HEK293 (cell line): Measurements from ENCODE around the gene RPS14.

Source experiments
- EGR2 ChIP-seq: fragments of 450-650 bp; formaldehyde crosslinking; IDR thresholded peaks from 2 replicates; pipeline ENCODE4 v1.5.1; 2016; ENCODE audit warnings: low read depth, missing biosample characterization, missing genetic modification characterization
- FEZF1 ChIP-seq: fragments of 450-650 bp; formaldehyde crosslinking; IDR thresholded peaks from 2 replicates; pipeline ENCODE4 v1.5.1; 2016; ENCODE audit warnings: missing biosample characterization, missing genetic modification characterization
- KLF8 ChIP-seq: fragments of 450-650 bp; formaldehyde crosslinking; IDR thresholded peaks from 2 replicates; pipeline ENCODE4 v1.5.1; 2016; ENCODE audit warnings: missing biosample characterization, missing genetic modification characterization
- REPIN1 ChIP-seq: fragments of 450-650 bp; formaldehyde crosslinking; IDR thresholded peaks from 2 replicates; pipeline ENCODE4 v1.5.1; 2017; ENCODE audit warnings: missing biosample characterization, missing genetic modification characterization, low read depth
- REST ChIP-seq: fragments of 450-650 bp; formaldehyde crosslinking; IDR thresholded peaks from 2 replicates; pipeline ENCODE4 v1.5.1; 2016; ENCODE audit warnings: missing biosample characterization, missing genetic modification characterization
- ZBTB10 ChIP-seq: fragments of 450-650 bp; formaldehyde crosslinking; IDR thresholded peaks from 2 replicates; pipeline ENCODE4 v1.5.1; 2016; ENCODE audit warnings: missing biosample characterization, missing genetic modification characterization
- ZBTB48 ChIP-seq: fragments of 450-650 bp; formaldehyde crosslinking; IDR thresholded peaks from 2 replicates; pipeline ENCODE4 v1.5.1; 2016; ENCODE audit warnings: missing biosample characterization, missing genetic modification characterization
- ZBTB49 ChIP-seq: fragments of 450-650 bp; formaldehyde crosslinking; IDR thresholded peaks from 2 replicates; pipeline ENCODE4 v1.5.1; 2016; ENCODE audit warnings: missing biosample characterization, missing genetic modification characterization, low read depth
- ZFP37 ChIP-seq: fragments of 450-650 bp; formaldehyde crosslinking; IDR thresholded peaks from 2 replicates; pipeline ENCODE4 v1.5.1; 2016; ENCODE audit warnings: missing biosample characterization, missing genetic modification characterization
- ZNF16 ChIP-seq: fragments of 450-650 bp; formaldehyde crosslinking; IDR thresholded peaks from 2 replicates; pipeline ENCODE4 v1.5.1; 2016; ENCODE audit warnings: low read depth, missing biosample characterization, missing genetic modification characterization
- ZNF23 ChIP-seq: fragments of 450-650 bp; formaldehyde crosslinking; IDR thresholded peaks from 2 replicates; pipeline ENCODE4 v1.5.1; 2016; ENCODE audit warnings: missing biosample characterization, missing genetic modification characterization, borderline replicate concordance
- ZNF239 ChIP-seq: fragments of 450-650 bp; formaldehyde crosslinking; IDR thresholded peaks from 2 replicates; pipeline ENCODE4 v1.5.1; 2016; ENCODE audit warnings: missing biosample characterization, missing genetic modification characterization
- ZNF248 ChIP-seq: fragments of 450-650 bp; formaldehyde crosslinking; IDR thresholded peaks from 2 replicates; pipeline ENCODE4 v1.5.1; 2017; ENCODE audit warnings: missing biosample characterization, missing genetic modification characterization
- ZNF274 ChIP-seq, 2 experiments: fragments of 200-500 bp in 1 of 2; fragments of 450-650 bp in 1 of 2; sonication (Bioruptor generic) in 1 of 2; formaldehyde crosslinking in 1 of 2; IDR thresholded peaks; 2 replicates each; pipeline versions ENCODE4 v1.5.1 to v1.6.1; 2014 to 2016; ENCODE audit warnings: borderline replicate concordance in 1 of 2, inconsistent platforms in 1 of 2, low read length in 1 of 2, missing biosample characterization in 1 of 2, missing genetic modification characterization in 1 of 2
- ZNF324 ChIP-seq: fragments of 450-650 bp; formaldehyde crosslinking; IDR thresholded peaks from 2 replicates; pipeline ENCODE4 v1.5.1; 2016; ENCODE audit warnings: missing biosample characterization, missing genetic modification characterization
- ZNF354C ChIP-seq: fragments of 450-650 bp; formaldehyde crosslinking; IDR thresholded peaks from 2 replicates; pipeline ENCODE4 v1.5.1; 2016; ENCODE audit warnings: missing biosample characterization, missing genetic modification characterization, low read depth, borderline replicate concordance
- ZNF37A ChIP-seq: fragments of 450-650 bp; IDR thresholded peaks from 2 replicates; pipeline ENCODE4 v1.5.1; 2018; ENCODE audit warnings: missing biosample characterization, missing genetic modification characterization
- ZNF391 ChIP-seq: fragments of 450-650 bp; formaldehyde crosslinking; IDR thresholded peaks from 2 replicates; pipeline ENCODE4 v1.5.1; 2016; ENCODE audit warnings: low read depth, missing biosample characterization, missing genetic modification characterization, borderline replicate concordance
- ZNF426 ChIP-seq: fragments of 450-650 bp; formaldehyde crosslinking; IDR thresholded peaks from 2 replicates; pipeline ENCODE4 v1.5.1; 2017; ENCODE audit warnings: missing biosample characterization, missing genetic modification characterization, mild to moderate bottlenecking, inconsistent platforms, moderate library complexity
- ZNF521 ChIP-seq: fragments of 450-650 bp; formaldehyde crosslinking; IDR thresholded peaks from 2 replicates; pipeline ENCODE4 v1.5.1; 2017; ENCODE audit warnings: missing biosample characterization, mild to moderate bottlenecking, missing genetic modification characterization
- ZNF629 ChIP-seq: fragments of 450-650 bp; formaldehyde crosslinking; IDR thresholded peaks from 2 replicates; pipeline ENCODE4 v1.5.1; 2017; ENCODE audit warnings: missing biosample characterization, missing genetic modification characterization
- ZNF785 ChIP-seq: fragments of 450-650 bp; formaldehyde crosslinking; IDR thresholded peaks from 2 replicates; pipeline ENCODE4 v1.5.1; 2016; ENCODE audit warnings: missing biosample characterization, missing genetic modification characterization
- TF ChIP-seq, protein P1 (sequence below): fragments of 450-650 bp; formaldehyde crosslinking; IDR thresholded peaks from 2 replicates; pipeline ENCODE4 v1.5.1; 2017; ENCODE audit warnings: missing biosample characterization, missing genetic modification characterization
- TF ChIP-seq, protein P2 (sequence below): fragments of 450-650 bp; formaldehyde crosslinking; IDR thresholded peaks from 2 replicates; pipeline ENCODE4; 2016; ENCODE audit warnings: missing biosample characterization, missing genetic modification characterization
- TF ChIP-seq, protein P3 (sequence below): fragments of 450-650 bp; formaldehyde crosslinking; IDR thresholded peaks from 2 replicates; pipeline ENCODE4 v1.5.1; 2017; ENCODE audit warnings: missing biosample characterization, missing genetic modification characterization

The RPS14 gene

GRCh38 chr5:150449517-150450339, at the start of gene RPS14 (continued):
- TF ChIP-seq ZNF23 = no peak
- TF ChIP-seq, protein P1, sequence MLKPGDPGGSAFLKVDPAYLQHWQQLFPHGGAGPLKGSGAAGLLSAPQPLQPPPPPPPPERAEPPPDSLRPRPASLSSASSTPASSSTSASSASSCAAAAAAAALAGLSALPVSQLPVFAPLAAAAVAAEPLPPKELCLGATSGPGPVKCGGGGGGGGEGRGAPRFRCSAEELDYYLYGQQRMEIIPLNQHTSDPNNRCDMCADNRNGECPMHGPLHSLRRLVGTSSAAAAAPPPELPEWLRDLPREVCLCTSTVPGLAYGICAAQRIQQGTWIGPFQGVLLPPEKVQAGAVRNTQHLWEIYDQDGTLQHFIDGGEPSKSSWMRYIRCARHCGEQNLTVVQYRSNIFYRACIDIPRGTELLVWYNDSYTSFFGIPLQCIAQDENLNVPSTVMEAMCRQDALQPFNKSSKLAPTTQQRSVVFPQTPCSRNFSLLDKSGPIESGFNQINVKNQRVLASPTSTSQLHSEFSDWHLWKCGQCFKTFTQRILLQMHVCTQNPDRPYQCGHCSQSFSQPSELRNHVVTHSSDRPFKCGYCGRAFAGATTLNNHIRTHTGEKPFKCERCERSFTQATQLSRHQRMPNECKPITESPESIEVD (tag by site-specific recombination) = no peak
- TF ChIP-seq ZNF785 (tag by site-specific recombination) = peak; percentile 89
- no peak for TF ChIP-seq ZNF37A (tag by site-specific recombination)
- TF ChIP-seq ZNF16 (tag by site-specific recombination) = no peak
- peak; percentile 85; the same call in 1 of the 2 replicates for TF ChIP-seq ZBTB10 (tag by site-specific recombination)
- TF ChIP-seq, protein P2, sequence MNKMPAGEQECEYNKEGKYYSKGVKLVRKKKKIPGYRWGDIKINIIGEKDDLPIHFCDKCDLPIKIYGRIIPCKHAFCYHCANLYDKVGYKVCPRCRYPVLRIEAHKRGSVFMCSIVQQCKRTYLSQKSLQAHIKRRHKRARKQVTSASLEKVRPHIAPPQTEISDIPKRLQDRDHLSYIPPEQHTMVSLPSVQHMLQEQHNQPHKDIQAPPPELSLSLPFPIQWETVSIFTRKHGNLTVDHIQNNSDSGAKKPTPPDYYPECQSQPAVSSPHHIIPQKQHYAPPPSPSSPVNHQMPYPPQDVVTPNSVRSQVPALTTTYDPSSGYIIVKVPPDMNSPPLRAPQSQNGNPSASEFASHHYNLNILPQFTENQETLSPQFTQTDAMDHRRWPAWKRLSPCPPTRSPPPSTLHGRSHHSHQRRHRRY = no peak
- TF ChIP-seq ZNF354C = no peak
- no peak; the same call in 1 of the 2 replicates for TF ChIP-seq REPIN1 (tag by site-specific recombination)
- no peak for TF ChIP-seq ZNF239
- TF ChIP-seq ZNF324 = peak; percentile 84
- TF ChIP-seq, protein P3, sequence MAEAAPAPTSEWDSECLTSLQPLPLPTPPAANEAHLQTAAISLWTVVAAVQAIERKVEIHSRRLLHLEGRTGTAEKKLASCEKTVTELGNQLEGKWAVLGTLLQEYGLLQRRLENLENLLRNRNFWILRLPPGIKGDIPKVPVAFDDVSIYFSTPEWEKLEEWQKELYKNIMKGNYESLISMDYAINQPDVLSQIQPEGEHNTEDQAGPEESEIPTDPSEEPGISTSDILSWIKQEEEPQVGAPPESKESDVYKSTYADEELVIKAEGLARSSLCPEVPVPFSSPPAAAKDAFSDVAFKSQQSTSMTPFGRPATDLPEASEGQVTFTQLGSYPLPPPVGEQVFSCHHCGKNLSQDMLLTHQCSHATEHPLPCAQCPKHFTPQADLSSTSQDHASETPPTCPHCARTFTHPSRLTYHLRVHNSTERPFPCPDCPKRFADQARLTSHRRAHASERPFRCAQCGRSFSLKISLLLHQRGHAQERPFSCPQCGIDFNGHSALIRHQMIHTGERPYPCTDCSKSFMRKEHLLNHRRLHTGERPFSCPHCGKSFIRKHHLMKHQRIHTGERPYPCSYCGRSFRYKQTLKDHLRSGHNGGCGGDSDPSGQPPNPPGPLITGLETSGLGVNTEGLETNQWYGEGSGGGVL (tag by site-specific recombination) = no peak
- no peak for TF ChIP-seq ZNF274 (IDR thresholded peaks at IDR 0.05; ENCODE audit: low read length)
- no peak for TF ChIP-seq ZNF274 (tag by site-specific recombination; IDR thresholded peaks at IDR 0.05; ENCODE audit: borderline replicate concordance)
- TF ChIP-seq ZNF426 (tag by site-specific recombination) = 0 out of 2 replicates have a peak, but pooled peaks have one; percentile 6
- no peak for TF ChIP-seq ZNF521
- TF ChIP-seq ZNF248 (tag by site-specific recombination) = no peak
- 0 out of 2 replicates have a peak, but pooled peaks have one; percentile 16 for TF ChIP-seq FEZF1
- peak; percentile 76; the same call in 1 of the 2 replicates for TF ChIP-seq ZNF391 (tag by site-specific recombination)
- peak; percentile 99 for TF ChIP-seq KLF8 (tag by site-specific recombination)
- no peak; the same call in 1 of the 2 replicates for TF ChIP-seq EGR2 (tag by site-specific recombination)
- TF ChIP-seq ZNF629 (tag by site-specific recombination) = peak; percentile 97
- TF ChIP-seq REST = no peak
- TF ChIP-seq ZFP37 (tag by site-specific recombination) = peak; percentile 83
- TF ChIP-seq ZBTB48 (tag by site-specific recombination) = no peak
- no peak for TF ChIP-seq ZBTB49
